Keratinocyte (primary cell): ENCODE results near the gene HCK. TPM values are rescaled to one million over a fixed set of nuclear protein-coding genes. Genes with fewer than 3 reads are reported as not detected.

ENCODE experiments used
- DNase-seq: peaks from one replicate; pipeline ENCODE4 v3.0.0-alpha.2; 2011; ENCODE audit warnings: low read depth, missing footprints, low spot score
- FAIRE-seq: peaks from 2 replicates; lab custom pipeline; 2011; peaks lifted over from hg19 to GRCh38; lab: Jason Lieb, UNC
- H2AFZ ChIP-seq: 2 replicates; pipeline ENCODE4 v1.6.0; 2012; ENCODE audit warnings: low read length, control low read depth, inconsistent platforms; ENCODE audit not compliant: control insufficient read depth
- H3K27ac ChIP-seq: 2 replicates; pipeline ENCODE4 v1.5.1; 2011; ENCODE audit warnings: low read length; ENCODE audit not compliant: control insufficient read depth, insufficient read depth
- H3K27me3 ChIP-seq: 3 replicates; pipeline ENCODE4 v1.6.0; 2011; ENCODE audit warnings: low read length; ENCODE audit not compliant: control insufficient read depth, insufficient read depth; ENCODE audit errors: extremely low read depth
- H3K36me3 ChIP-seq, 2 experiments: 2 replicates in 1 of 2; 3 replicates in 1 of 2; pipeline ENCODE4 v1.5.1; 2011; ENCODE audit warnings: low read length in 2 of 2, mild to moderate bottlenecking in 1 of 2; ENCODE audit not compliant: control insufficient read depth in 2 of 2, insufficient read depth in 2 of 2; ENCODE audit errors: extremely low read depth in 1 of 2
- H3K4me1 ChIP-seq: 3 replicates; pipeline ENCODE4 v1.5.1; 2011; ENCODE audit warnings: low read length; ENCODE audit not compliant: control insufficient read depth, insufficient read depth; ENCODE audit errors: extremely low read depth
- H3K4me2 ChIP-seq: 3 replicates; pipeline ENCODE4 v1.6.0; 2011; ENCODE audit warnings: low read depth, low read length; ENCODE audit not compliant: control insufficient read depth, insufficient read depth; ENCODE audit errors: extremely low read depth
- H3K4me3 ChIP-seq, 3 experiments: fragments of 200-600 bp in 1 of 3; sonication (generic) in 1 of 3; 2 replicates in 2 of 3; 3 replicates in 1 of 3; pipeline ENCODE4 v1.5.1; 2011 to 2016; ENCODE audit warnings: low read length in 3 of 3, mild to moderate bottlenecking in 3 of 3, control low read depth in 2 of 3, inconsistent platforms in 1 of 3, low read depth in 1 of 3, mixed read lengths in 1 of 3, mixed run types in 1 of 3, moderate library complexity in 1 of 3; ENCODE audit not compliant: control insufficient read depth in 2 of 3, insufficient read depth in 2 of 3; ENCODE audit errors: extremely low read depth in 1 of 3
- H3K79me2 ChIP-seq: 2 replicates; pipeline ENCODE4 v1.6.0; 2012; ENCODE audit warnings: low read length; ENCODE audit not compliant: control insufficient read depth, insufficient read depth
- H3K9ac ChIP-seq: 3 replicates; pipeline ENCODE4 v1.6.0; 2011; ENCODE audit warnings: low read length; ENCODE audit not compliant: control insufficient read depth, insufficient read depth; ENCODE audit errors: extremely low read depth
- H3K9me1 ChIP-seq: 3 replicates; pipeline ENCODE4 v1.6.0; 2011; ENCODE audit warnings: low read length; ENCODE audit not compliant: control insufficient read depth, insufficient read depth; ENCODE audit errors: extremely low read depth
- H3K9me3 ChIP-seq: 2 replicates; pipeline ENCODE4 v1.5.1; 2012; ENCODE audit warnings: low read depth, low read length; ENCODE audit not compliant: control insufficient read depth
- H4K20me1 ChIP-seq: 3 replicates; pipeline ENCODE4 v1.6.0; 2011; ENCODE audit warnings: low read length; ENCODE audit not compliant: control insufficient read depth, insufficient read depth; ENCODE audit errors: extremely low read depth
- EZH2 ChIP-seq: IDR thresholded peaks from one replicate; pipeline ENCODE4 v1.6.1; 2012; ENCODE audit warnings: inconsistent platforms, mild to moderate bottlenecking, low read length, moderate library complexity
- dilution Hi-C: fragments of 300-500 bp; cut with MboI; formaldehyde crosslinking; loops from one replicate; pipeline ENCODE4 v1.7.0; 2020; ENCODE audit warnings: low sequenced_read_pairs; ENCODE audit not compliant: extremely low pct_ligation_motif_present
- polyA plus RNA-seq, 5 experiments: library from polyadenylated mRNA; depleted of rRNA in 3 of 5; stranded (reverse) in 3 of 5; stranded (forward) in 1 of 5; unstranded in 1 of 5; fragments of >200 nt; gene quantifications; 1 replicate in 1 of 5; 2 replicates in 3 of 5; 3 replicates in 1 of 5; pipeline versions ENCODE4 v1.2.1 to v1.2.3, GENCODE V29; 2011 to 2012; ENCODE audit warnings: missing spikeins in 2 of 5, low read depth in 1 of 5, low replicate concordance in 1 of 5
- TF ChIP-seq, protein P1 (sequence below), 3 experiments: IDR thresholded peaks in 1 of 3; conservative IDR thresholded peaks in 1 of 3; optimal IDR thresholded peaks in 1 of 3; 2 replicates in 2 of 3; 3 replicates in 1 of 3; pipeline versions ENCODE3 to v1.5.1; 2011; ENCODE audit warnings: low read length in 3 of 3, mild to moderate bottlenecking in 3 of 3, moderate library complexity in 2 of 3, control low read depth in 1 of 3, inconsistent platforms in 1 of 3; ENCODE audit not compliant: insufficient read depth in 2 of 3; ENCODE audit errors: extremely low read depth in 1 of 3

HCK gene
- polyA plus RNA-seq, 1 donor (not counting 4 experiments of a cell fraction or from before 2014, with no cell fraction given), result not detected

DNA sequence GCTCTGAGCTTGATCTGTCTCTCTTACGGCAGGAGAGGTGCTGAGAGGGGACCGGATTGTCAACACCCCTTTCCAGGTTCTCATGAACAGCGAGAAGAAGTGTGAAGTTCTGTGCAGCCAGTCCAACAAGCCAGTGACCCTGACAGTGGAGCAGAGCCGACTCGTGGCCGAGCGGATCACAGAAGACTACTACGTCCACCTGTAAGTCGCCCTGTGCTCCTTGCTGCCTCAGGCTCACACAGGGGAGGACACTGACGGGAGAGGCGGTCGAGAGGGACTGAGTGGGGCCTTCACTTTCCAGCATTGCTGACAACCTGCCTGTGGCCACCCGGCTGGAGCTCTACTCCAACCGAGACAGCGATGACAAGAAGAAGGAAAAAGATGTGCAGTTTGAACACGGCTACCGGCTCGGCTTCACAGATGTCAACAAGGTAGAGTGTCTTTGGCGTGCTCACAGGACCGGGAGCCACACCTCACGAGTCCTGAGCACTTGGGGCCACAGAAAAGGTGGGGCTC lies 89.5 kb downstream of the HCK start:
- no peak for DNase-seq
- H3K27ac ChIP-seq, result no peak overlapping the region
- H3K27me3 ChIP-seq, result no peaks in the 10 kb centered on the region
- FAIRE-seq, result no peak
- no peak overlapping the region for H3K4me3 ChIP-seq
- H3K9me3 ChIP-seq, result no peaks in the 10 kb centered on the region
- H3K36me3 ChIP-seq, result peaks cover 41 to 60% of the 10 kb centered on the region in 2 experiments
- H2AFZ ChIP-seq, result no peak overlapping the region
- no peaks in the 10 kb centered on the region for H3K9me1 ChIP-seq
- no peak overlapping the region for H3K4me2 ChIP-seq
- TF ChIP-seq, protein P1, sequence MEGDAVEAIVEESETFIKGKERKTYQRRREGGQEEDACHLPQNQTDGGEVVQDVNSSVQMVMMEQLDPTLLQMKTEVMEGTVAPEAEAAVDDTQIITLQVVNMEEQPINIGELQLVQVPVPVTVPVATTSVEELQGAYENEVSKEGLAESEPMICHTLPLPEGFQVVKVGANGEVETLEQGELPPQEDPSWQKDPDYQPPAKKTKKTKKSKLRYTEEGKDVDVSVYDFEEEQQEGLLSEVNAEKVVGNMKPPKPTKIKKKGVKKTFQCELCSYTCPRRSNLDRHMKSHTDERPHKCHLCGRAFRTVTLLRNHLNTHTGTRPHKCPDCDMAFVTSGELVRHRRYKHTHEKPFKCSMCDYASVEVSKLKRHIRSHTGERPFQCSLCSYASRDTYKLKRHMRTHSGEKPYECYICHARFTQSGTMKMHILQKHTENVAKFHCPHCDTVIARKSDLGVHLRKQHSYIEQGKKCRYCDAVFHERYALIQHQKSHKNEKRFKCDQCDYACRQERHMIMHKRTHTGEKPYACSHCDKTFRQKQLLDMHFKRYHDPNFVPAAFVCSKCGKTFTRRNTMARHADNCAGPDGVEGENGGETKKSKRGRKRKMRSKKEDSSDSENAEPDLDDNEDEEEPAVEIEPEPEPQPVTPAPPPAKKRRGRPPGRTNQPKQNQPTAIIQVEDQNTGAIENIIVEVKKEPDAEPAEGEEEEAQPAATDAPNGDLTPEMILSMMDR (optimal IDR thresholded peaks at IDR 0.05 in 1 of 3, IDR thresholded peaks at IDR 0.05 in 1 of 3, conservative IDR thresholded peaks at IDR 0.05 in 1 of 3; ENCODE audit: extremely low read depth in 1 of 3, insufficient read depth in 2 of 3, low read length in 3 of 3), result no peak
- no peak for TF ChIP-seq EZH2
- no peaks in the 10 kb centered on the region for H4K20me1 ChIP-seq
- H3K9ac ChIP-seq, result no peak overlapping the region
- dilution Hi-C loops, result no loop called here
- H3K79me2 ChIP-seq, result no peaks in the 10 kb centered on the region
- no peaks in the 10 kb centered on the region for H3K4me1 ChIP-seq

DNA sequence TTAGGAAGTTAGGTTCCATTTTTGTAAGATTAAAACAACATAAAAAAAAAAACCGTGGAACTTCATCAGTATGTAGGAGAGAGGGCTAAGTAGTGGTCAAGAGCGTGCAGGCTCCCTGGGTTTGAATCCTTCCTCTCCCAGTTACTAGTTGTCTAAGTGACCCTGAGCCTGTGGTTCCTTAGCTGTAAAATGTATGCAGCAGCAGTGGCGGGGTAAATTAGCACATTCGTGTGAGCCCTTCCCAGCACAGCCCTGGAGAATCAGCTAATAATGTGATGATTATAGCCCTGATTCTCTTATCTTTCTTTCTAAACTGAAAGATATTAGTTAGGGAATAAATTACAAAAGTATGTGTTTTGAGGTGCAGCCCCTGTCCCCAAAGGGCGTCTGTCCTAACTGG lies 90.0 kb downstream of the HCK start:
- Histone ChIP-seq H3K9ac (no peak overlapping the region), H3K4me1 (no peaks in the 10 kb centered on the region), H3K4me3 (no peak overlapping the region), H3K9me3 (no peaks in the 10 kb centered on the region), H3K9me1 (no peaks in the 10 kb centered on the region), H3K27me3 (no peaks in the 10 kb centered on the region), H2AFZ (no peak overlapping the region), H4K20me1 (no peaks in the 10 kb centered on the region), H3K27ac (no peak overlapping the region), H3K36me3 (peaks cover 41 to 58% of the 10 kb centered on the region in 2 experiments), H3K4me2 (no peak overlapping the region), H3K79me2 (no peaks in the 10 kb centered on the region)
- dilution Hi-C loops, result no loop called here
- FAIRE-seq, result no peak
- TF ChIP-seq, protein P1 (optimal IDR thresholded peaks at IDR 0.05 in 1 of 3, IDR thresholded peaks at IDR 0.05 in 1 of 3, conservative IDR thresholded peaks at IDR 0.05 in 1 of 3; ENCODE audit: extremely low read depth in 1 of 3, insufficient read depth in 2 of 3, low read length in 3 of 3), result no peak
- TF ChIP-seq EZH2, result no peak
- DNase-seq, result no peak
